HCT116 (cell line): ENCODE data around the gene MIDN. TPM values are rescaled to one million over a fixed set of nuclear protein-coding genes. Genes with fewer than 3 reads are reported as not detected.
A peak's percentile ranks its signal among the peaks of the same experiment; 100 is the strongest.

ENCODE experiments used
- ATAC-seq: fragments of 200-7000 bp; cut with Tn5 transposase; 2 replicates; pipeline ENCODE4 v1.9.1; 2020; ENCODE audit warnings: mild to moderate bottlenecking, moderate library complexity
- BruUV-seq: library from RNA; stranded (reverse); fragments of 400-500 nt; replicated peaks from 2 replicates; lab custom pipeline; 2021; lab: Mats Ljungman, UMichigan
- CTCF ChIA-PET: fragments of 300-600 bp; sonication (Branson Sonifier 250); formaldehyde crosslinking; loops from one replicate; lab custom pipeline; 2021; ENCODE audit warnings: antibody characterized with exemption; lab: Charles Lee
- POLR2A ChIA-PET: fragments of 300-600, 350-600 bp; sonication (Branson Sonifier 250); formaldehyde crosslinking; loops from one replicate; lab custom pipeline; 2021; ENCODE audit warnings: antibody characterized with exemption; lab: Charles Lee
- RAD21 ChIA-PET, 2 experiments: fragments of 300-600 bp; sonication (Branson Sonifier 250); formaldehyde crosslinking; loops; one replicate each; lab custom pipeline; 2023; ENCODE audit warnings: low total read pairs in 2 of 2; ENCODE audit not compliant: uncharacterized antibody in 2 of 2, unreplicated experiment in 2 of 2, low non-redundant PET in 1 of 2; lab: Charles Lee
- DNase-seq: peaks from one replicate; pipeline ENCODE4 v3.0.0-alpha.2; 2010; ENCODE audit warnings: low read depth, low spot score
- H2AFZ ChIP-seq: fragments of 200-600 bp; shearing (Covaris generic), sonication (generic); 2 replicates; pipeline ENCODE4 v1.6.1; 2017; ENCODE audit warnings: low read depth, mixed run types, mixed read lengths, antibody characterized with exemption, low read length; ENCODE audit not compliant: poor library complexity, severe bottlenecking
- H3K27ac ChIP-seq: 2 replicates; pipeline ENCODE4 v1.5.1; 2012; ENCODE audit warnings: low read depth, low read length
- H3K27me3 ChIP-seq: fragments of 200-600 bp; sonication (generic); 2 replicates; pipeline ENCODE4 v1.6.1; 2016; ENCODE audit warnings: mixed run types, low read length, mixed read lengths; ENCODE audit not compliant: insufficient read depth
- H3K36me3 ChIP-seq, 2 experiments: fragments of 200-500 bp in 1 of 2; fragments of 200-600 bp in 1 of 2; sonication (Bioruptor generic) in 1 of 2; sonication (generic) in 1 of 2; 2 replicates each; pipeline versions ENCODE4 v1.5.1 to v1.6.1; 2014 to 2016; ENCODE audit warnings: low read length in 2 of 2, inconsistent platforms in 1 of 2, mixed read lengths in 1 of 2, mixed run types in 1 of 2; ENCODE audit not compliant: insufficient read depth in 2 of 2, control insufficient read depth in 1 of 2
- H3K4me1 ChIP-seq, 2 experiments: fragments of 200-600 bp in 1 of 2; sonication (generic) in 1 of 2; 2 replicates each; pipeline versions ENCODE4 v1.5.1 to v1.6.1; 2012 to 2017; ENCODE audit warnings: low read length in 2 of 2, inconsistent platforms in 1 of 2, mild to moderate bottlenecking in 1 of 2, mixed read lengths in 1 of 2, mixed run types in 1 of 2, moderate library complexity in 1 of 2; ENCODE audit not compliant: insufficient read depth in 2 of 2, control insufficient read depth in 1 of 2
- H3K4me2 ChIP-seq: fragments of 200-600 bp; sonication (generic); 2 replicates; pipeline ENCODE4 v1.6.1; 2017; ENCODE audit warnings: mixed run types, low read length, mixed read lengths
- H3K4me3 ChIP-seq, 2 experiments: fragments of 200-600 bp in 1 of 2; sonication (generic) in 1 of 2; replicated peaks in 1 of 2; 2 replicates each; pipeline ENCODE4 v1.5.1; 2011 to 2016; ENCODE audit warnings: low read length in 2 of 2, control low read depth in 1 of 2, low read depth in 1 of 2, mild to moderate bottlenecking in 1 of 2, mixed read lengths in 1 of 2, mixed run types in 1 of 2
- H3K79me2 ChIP-seq: fragments of 200-600 bp; sonication (generic); 2 replicates; pipeline ENCODE4 v1.6.1; 2017; ENCODE audit warnings: mild to moderate bottlenecking, mixed run types, low read length, moderate library complexity, mixed read lengths; ENCODE audit not compliant: insufficient read depth
- H3K9ac ChIP-seq: fragments of 200-600 bp; sonication (generic); 2 replicates; pipeline ENCODE4 v1.6.1; 2016; ENCODE audit warnings: low read length, mixed read lengths
- H3K9me2 ChIP-seq: fragments of 200-600 bp; sonication (generic), shearing (Covaris generic); 2 replicates; pipeline ENCODE4 v1.6.1; 2017; ENCODE audit warnings: mixed run types, mild to moderate bottlenecking, moderate library complexity; ENCODE audit not compliant: insufficient read depth
- H3K9me3 ChIP-seq, 2 experiments: fragments of 200-500 bp in 1 of 2; fragments of 200-600 bp in 1 of 2; sonication (Bioruptor generic) in 1 of 2; sonication (generic) in 1 of 2; 2 replicates each; pipeline ENCODE4 v1.6.1; 2014 to 2017; ENCODE audit warnings: low read length in 2 of 2, mixed read lengths in 2 of 2, inconsistent platforms in 1 of 2, low read depth in 1 of 2, mild to moderate bottlenecking in 1 of 2, mixed run types in 1 of 2, moderate library complexity in 1 of 2; ENCODE audit not compliant: control insufficient read depth in 1 of 2, insufficient read depth in 1 of 2
- H4K20me1 ChIP-seq: fragments of 200-600 bp; sonication (generic), shearing (Covaris generic); 2 replicates; pipeline ENCODE4 v1.6.1; 2017; ENCODE audit warnings: mixed run types, mild to moderate bottlenecking, moderate library complexity; ENCODE audit not compliant: insufficient read depth
- TCF7L2 ChIP-seq: IDR thresholded peaks from 2 replicates; pipeline ENCODE4 v1.7.0; 2011; ENCODE audit warnings: borderline replicate concordance, inconsistent platforms; ENCODE audit not compliant: insufficient read depth, insufficient read length; ENCODE audit errors: extremely low read depth
- ZNF274 ChIP-seq: fragments of 200-500 bp; sonication (Bioruptor generic); IDR thresholded peaks from 2 replicates; pipeline ENCODE4 v1.6.1; 2014; ENCODE audit warnings: mild to moderate bottlenecking, low read depth, low read length, inconsistent platforms
- intact Hi-C: fragments of 100-400 bp; cut with micrococcal nuclease; formaldehyde crosslinking; loops from 2 replicates; pipeline ENCODE4 v1.10.0; 2022
- total RNA-seq: library from RNA; stranded (reverse); gene quantifications from one replicate; pipeline ENCODE4 v1.2.1, GENCODE V29; 2021; ENCODE audit not compliant: unreplicated experiment
- TF ChIP-seq, protein P1 (sequence below): IDR thresholded peaks from 2 replicates; pipeline ENCODE4 v1.6.1; 2012
- TF ChIP-seq, protein P2 (sequence below): IDR thresholded peaks from 2 replicates; pipeline ENCODE4 v1.6.1; 2012

The MIDN gene
- total RNA-seq, 1 experiment from 2014 or later, result 146 TPM

DNA sequence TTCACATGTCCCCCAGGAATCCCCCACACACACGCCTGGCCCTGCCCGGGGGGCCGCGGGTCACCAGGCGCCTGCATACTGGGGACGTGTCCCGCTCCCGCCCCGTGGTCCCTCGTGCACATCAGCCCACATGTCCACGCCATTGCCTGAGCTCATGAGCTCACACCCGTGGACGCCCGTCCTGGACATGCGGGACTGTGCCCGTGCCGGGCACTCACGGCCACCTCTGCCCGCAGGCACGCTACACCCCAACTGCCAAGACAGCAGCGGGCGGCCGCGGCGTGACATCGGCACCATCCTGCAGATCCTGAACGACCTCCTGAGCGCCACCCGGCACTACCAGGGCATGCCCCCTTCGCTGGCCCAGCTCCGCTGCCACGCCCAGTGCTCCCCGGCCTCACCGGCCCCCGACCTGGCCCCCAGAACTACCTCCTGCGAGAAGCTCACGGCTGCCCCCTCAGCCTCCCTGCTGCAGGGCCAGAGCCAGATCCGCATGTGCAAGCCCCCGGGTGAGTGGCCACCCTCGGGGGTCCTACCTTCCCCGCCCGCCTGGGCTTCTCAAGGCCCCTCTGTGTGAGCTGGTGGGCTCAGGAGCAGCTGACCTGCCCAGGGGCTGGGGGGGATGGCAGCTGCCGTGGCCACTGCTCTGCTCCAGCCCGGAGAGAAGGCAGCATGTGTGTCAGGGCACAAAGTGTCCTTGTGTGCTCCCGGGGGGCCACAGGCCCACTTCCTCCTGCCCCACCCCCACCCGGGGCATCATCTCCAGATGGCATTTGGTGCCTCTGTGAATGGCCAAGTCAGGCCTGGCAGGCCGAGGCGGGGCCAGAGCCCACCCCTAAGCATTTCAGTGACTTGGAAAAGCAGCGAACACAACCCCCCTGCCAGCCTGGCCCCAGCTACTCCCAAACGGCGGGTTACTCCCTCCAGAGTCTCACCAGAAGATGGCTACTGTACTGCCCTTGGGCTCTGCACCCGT, 7.1 kb downstream of the MIDN start:
- H3K4me1 ChIP-seq, result peaks cover 41 to 94% of the 10 kb centered on the region in 2 experiments
- H3K9me2 ChIP-seq, result no peaks in the 10 kb centered on the region
- intact Hi-C loops, result no loop called here
- DNase-seq, result no peak
- ChIA-PET CTCF (interaction anchor here (0.7 to 1.4 kb wide), 3 partner anchors 11 to 14 kb away, joined by 3 to 4 read pairs (median 3); partner anchors contain the start of gene CIRBP), RAD21 (no interaction called here), POLR2A (interaction anchor here (2.1 to 2.7 kb wide), 2 partner anchors 11 to 14 kb away, joined by 12 to 15 read pairs; partner anchors contain the start of gene CIRBP)
- H3K27me3 ChIP-seq, result no peaks in the 10 kb centered on the region
- H4K20me1 ChIP-seq, result peaks cover 3% of the 10 kb centered on the region; the same call in 1 of the 2 replicates
- no peaks in the 10 kb centered on the region for H3K9me3 ChIP-seq
- H3K79me2 ChIP-seq, result peaks cover 77% of the 10 kb centered on the region
- peak overlapping the region; percentile 99 for H3K27ac ChIP-seq
- TF ChIP-seq, protein P1, sequence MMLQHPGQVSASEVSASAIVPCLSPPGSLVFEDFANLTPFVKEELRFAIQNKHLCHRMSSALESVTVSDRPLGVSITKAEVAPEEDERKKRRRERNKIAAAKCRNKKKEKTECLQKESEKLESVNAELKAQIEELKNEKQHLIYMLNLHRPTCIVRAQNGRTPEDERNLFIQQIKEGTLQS, result no peak
- TF ChIP-seq, protein P2, sequence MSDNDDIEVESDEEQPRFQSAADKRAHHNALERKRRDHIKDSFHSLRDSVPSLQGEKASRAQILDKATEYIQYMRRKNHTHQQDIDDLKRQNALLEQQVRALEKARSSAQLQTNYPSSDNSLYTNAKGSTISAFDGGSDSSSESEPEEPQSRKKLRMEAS, result no peak
- TF ChIP-seq TCF7L2, result no peak
- TF ChIP-seq ZNF274, result no peak
- no peak for ATAC-seq
- H3K9ac ChIP-seq, result peak overlapping the region; percentile 14; the same call in 1 of the 2 replicates
- H3K4me2 ChIP-seq, result no peak overlapping the region
- no peak overlapping the region for H2AFZ ChIP-seq
- H3K36me3 ChIP-seq, result peaks cover 30 to 54% of the 10 kb centered on the region in 2 experiments
- BruUV-seq, result no TSS peak
- H3K4me3 ChIP-seq, result no peak overlapping the region
